ENCODE data around the gene NT5C1B. TPM values are rescaled to one million over a fixed set of nuclear protein-coding genes. Genes with fewer than 3 reads are reported as not detected.

Gene NT5C1B
- total RNA-seq, 2 donors from 2014 or later: not detected

DNA sequence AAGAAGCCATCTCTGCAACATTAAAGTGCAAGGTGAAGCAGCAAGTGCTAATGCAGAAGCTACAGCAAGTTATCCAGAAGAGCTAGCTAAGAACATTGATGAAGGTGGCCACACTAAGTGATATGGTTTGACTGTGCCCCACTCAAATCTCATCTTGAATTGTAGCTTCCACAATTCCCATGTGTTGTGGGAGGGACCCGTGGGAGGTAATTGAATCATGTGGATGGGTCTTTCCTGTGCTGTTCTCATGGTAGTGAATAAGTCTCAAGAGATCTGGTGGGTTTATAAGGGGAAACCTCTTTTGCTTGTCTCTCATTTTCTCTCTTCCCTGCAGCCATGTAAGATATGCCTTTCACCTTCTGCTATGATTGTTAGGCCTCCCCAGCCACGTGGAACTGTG, 40.3 kb downstream of the NT5C1B start:
- no peaks in the 10 kb centered on the region for H3K9me3 ChIP-seq (ENCODE audit: control insufficient read depth, low read length)
- peaks cover 11% of the 10 kb centered on the region for H3K4me1 ChIP-seq (ENCODE audit: control insufficient read depth, insufficient read depth, low read length)
- H3K4me3 ChIP-seq (ENCODE audit: low read length): no peak overlapping the region
- DNase-seq: no peak
- H3K27ac ChIP-seq (ENCODE audit: low read depth, low read length): no peak overlapping the region
- H3K36me3 Mint-ChIP-seq (ENCODE audit: low read depth): peaks cover 3% of the 10 kb centered on the region
- H3K4me1 Mint-ChIP-seq: peaks cover 19% of the 10 kb centered on the region
- H3K27me3 Mint-ChIP-seq (ENCODE audit: insufficient read depth): no peaks in the 10 kb centered on the region
- no peak overlapping the region for H3K27ac Mint-ChIP-seq
- TF ChIP-seq, protein P1, sequence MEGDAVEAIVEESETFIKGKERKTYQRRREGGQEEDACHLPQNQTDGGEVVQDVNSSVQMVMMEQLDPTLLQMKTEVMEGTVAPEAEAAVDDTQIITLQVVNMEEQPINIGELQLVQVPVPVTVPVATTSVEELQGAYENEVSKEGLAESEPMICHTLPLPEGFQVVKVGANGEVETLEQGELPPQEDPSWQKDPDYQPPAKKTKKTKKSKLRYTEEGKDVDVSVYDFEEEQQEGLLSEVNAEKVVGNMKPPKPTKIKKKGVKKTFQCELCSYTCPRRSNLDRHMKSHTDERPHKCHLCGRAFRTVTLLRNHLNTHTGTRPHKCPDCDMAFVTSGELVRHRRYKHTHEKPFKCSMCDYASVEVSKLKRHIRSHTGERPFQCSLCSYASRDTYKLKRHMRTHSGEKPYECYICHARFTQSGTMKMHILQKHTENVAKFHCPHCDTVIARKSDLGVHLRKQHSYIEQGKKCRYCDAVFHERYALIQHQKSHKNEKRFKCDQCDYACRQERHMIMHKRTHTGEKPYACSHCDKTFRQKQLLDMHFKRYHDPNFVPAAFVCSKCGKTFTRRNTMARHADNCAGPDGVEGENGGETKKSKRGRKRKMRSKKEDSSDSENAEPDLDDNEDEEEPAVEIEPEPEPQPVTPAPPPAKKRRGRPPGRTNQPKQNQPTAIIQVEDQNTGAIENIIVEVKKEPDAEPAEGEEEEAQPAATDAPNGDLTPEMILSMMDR (conservative IDR thresholded peaks at IDR 0.05): no peak
- H3K27me3 ChIP-seq (ENCODE audit: control insufficient read depth, insufficient read depth, low read length, poor library complexity, severe bottlenecking): peaks cover 19% of the 10 kb centered on the region
- no peaks in the 10 kb centered on the region for H3K9me3 Mint-ChIP-seq
- H3K4me3 Mint-ChIP-seq: no peak overlapping the region
- no peak overlapping the region for H3K9ac ChIP-seq (ENCODE audit: extremely low read depth, low read length, poor library complexity, severe bottlenecking)
- WGBS, 2 experiments (ENCODE audit: insufficient coverage in 1 of 2, insufficient read length in 1 of 2): 86 to 94% methylated on average over 2 of the region's 2 CpGs
- peaks cover under 1% of the 10 kb centered on the region for H3K36me3 ChIP-seq (ENCODE audit: control insufficient read depth, insufficient read depth, low read length)

DNA sequence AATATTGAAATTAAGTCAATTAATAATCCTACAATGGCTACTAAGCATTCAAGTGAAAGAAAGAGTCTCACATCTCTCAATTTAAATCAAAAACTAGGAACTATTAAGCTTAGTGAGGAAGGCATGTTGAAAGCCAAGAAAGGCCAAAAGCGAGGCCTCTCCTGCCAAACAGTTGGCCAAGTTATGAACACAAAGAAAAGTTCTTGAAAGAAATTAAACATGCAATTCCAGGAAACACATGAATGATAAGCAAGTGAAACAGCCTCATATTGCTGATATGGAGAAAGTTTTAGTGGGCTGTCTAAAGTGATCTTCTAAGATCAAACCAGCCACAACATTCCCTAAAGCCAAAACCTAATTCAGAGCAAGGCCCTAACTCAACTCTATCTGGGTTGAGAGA, 40.7 kb downstream of the NT5C1B start:
- no peak for DNase-seq
- no peak overlapping the region for H3K9ac ChIP-seq (ENCODE audit: extremely low read depth, low read length, poor library complexity, severe bottlenecking)
- peaks cover 23% of the 10 kb centered on the region for H3K27me3 ChIP-seq (ENCODE audit: control insufficient read depth, insufficient read depth, low read length, poor library complexity, severe bottlenecking)
- Mint-ChIP-seq H3K4me3 (no peak overlapping the region), H3K27ac (no peak overlapping the region), H3K9me3 (no peaks in the 10 kb centered on the region), H3K27me3 (ENCODE audit: insufficient read depth) (no peaks in the 10 kb centered on the region), H3K4me1 (peaks cover 19% of the 10 kb centered on the region), H3K36me3 (ENCODE audit: low read depth) (peaks cover 1% of the 10 kb centered on the region)
- no peaks in the 10 kb centered on the region for H3K9me3 ChIP-seq (ENCODE audit: control insufficient read depth, low read length)
- H3K4me1 ChIP-seq (ENCODE audit: control insufficient read depth, insufficient read depth, low read length): peaks cover 11% of the 10 kb centered on the region
- H3K36me3 ChIP-seq (ENCODE audit: control insufficient read depth, insufficient read depth, low read length): no peaks in the 10 kb centered on the region
- no peak overlapping the region for H3K27ac ChIP-seq (ENCODE audit: low read depth, low read length)
- WGBS, 2 experiments (ENCODE audit: insufficient coverage in 1 of 2, insufficient read length in 1 of 2): 95 to 100% methylated on average over 1 of the region's 1 CpG
- H3K4me3 ChIP-seq (ENCODE audit: low read length): no peak overlapping the region
- TF ChIP-seq, protein P1 (conservative IDR thresholded peaks at IDR 0.05): no peak

DNA sequence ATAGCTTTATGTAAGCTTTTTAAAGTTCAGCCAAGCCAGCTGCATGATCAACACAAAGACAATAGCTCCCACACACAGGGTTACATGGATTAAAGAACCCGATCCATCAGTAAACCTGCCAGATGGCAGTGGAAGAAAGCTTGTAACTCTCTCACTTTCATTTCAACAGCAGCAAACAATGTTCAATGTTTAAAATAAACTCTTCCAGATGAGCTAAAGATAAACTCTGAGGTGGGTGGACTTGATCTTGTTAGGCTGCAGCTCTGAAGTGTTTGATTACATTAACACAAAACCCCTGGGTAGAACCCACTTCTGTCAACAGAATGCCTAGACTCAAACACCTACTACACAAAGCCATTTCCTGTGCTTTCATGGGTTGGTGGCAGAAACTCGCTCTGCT, 42.8 kb downstream of the NT5C1B start:
- Mint-ChIP-seq H3K27ac (no peak overlapping the region), H3K4me3 (no peak overlapping the region), H3K36me3 (ENCODE audit: low read depth) (no peaks in the 10 kb centered on the region), H3K4me1 (peaks cover 19% of the 10 kb centered on the region), H3K9me3 (no peaks in the 10 kb centered on the region), H3K27me3 (ENCODE audit: insufficient read depth) (no peaks in the 10 kb centered on the region)
- TF ChIP-seq, protein P1 (conservative IDR thresholded peaks at IDR 0.05): no peak
- no peaks in the 10 kb centered on the region for H3K36me3 ChIP-seq (ENCODE audit: control insufficient read depth, insufficient read depth, low read length)
- H3K4me1 ChIP-seq (ENCODE audit: control insufficient read depth, insufficient read depth, low read length): peaks cover 15% of the 10 kb centered on the region
- DNase-seq: no peak
- H3K27ac ChIP-seq (ENCODE audit: low read depth, low read length): no peak overlapping the region
- no peaks in the 10 kb centered on the region for H3K9me3 ChIP-seq (ENCODE audit: control insufficient read depth, low read length)
- no peak overlapping the region for H3K9ac ChIP-seq (ENCODE audit: extremely low read depth, low read length, poor library complexity, severe bottlenecking)
- peaks cover 31% of the 10 kb centered on the region for H3K27me3 ChIP-seq (ENCODE audit: control insufficient read depth, insufficient read depth, low read length, poor library complexity, severe bottlenecking)
- no peak overlapping the region for H3K4me3 ChIP-seq (ENCODE audit: low read length)
- WGBS, 2 experiments (ENCODE audit: insufficient coverage in 1 of 2, insufficient read length in 1 of 2): 50% methylated on average over 2 of the region's 2 CpGs; no CpG with 5 or more reads in 1 of the 2 experiments
